ENCODE data around the gene NCF4.

The NCF4 gene

GRCh38 chr22:36911887-36912661, 51.3 kb downstream of the NCF4 start:
- no peak for DNase-seq

GRCh38 chr22:36912694-36913426, 52.1 kb downstream of the NCF4 start:
- in situ Hi-C loops (cut with HindIII; ENCODE audit: low pct_ligation_motif_present, low pct_unique_long_range_greater_than_20kb, low sequenced_read_pairs), result no loop called here
- DNase-seq, result no peak

More at GRCh38 chr22:36911887-36912661, 51.3 kb downstream of the NCF4 start:
- in situ Hi-C loops (cut with HindIII; ENCODE audit: low pct_ligation_motif_present, low pct_unique_long_range_greater_than_20kb, low sequenced_read_pairs), result no loop called here

GRCh38 chr22:36913427-36914389, 52.9 kb downstream of the NCF4 start, which contains the start of gene CSF2RB:
Gene CSF2RB, plus strand, starts transcription at chr22:36913628. Its CDS starts 8,580 bp downstream, at chr22:36922208.
- in situ Hi-C loops (cut with HindIII; ENCODE audit: low pct_ligation_motif_present, low pct_unique_long_range_greater_than_20kb, low sequenced_read_pairs), result no loop called here
- no peak for DNase-seq

- no peak for DNase-seq
- in situ Hi-C loops (cut with HindIII; ENCODE audit: low pct_ligation_motif_present, low pct_unique_long_range_greater_than_20kb, low sequenced_read_pairs), result no loop called here
Measured at GRCh38 chr22:36914390-36914752, 53.6 kb downstream of the NCF4 start.

- in situ Hi-C loops (cut with HindIII; ENCODE audit: low pct_ligation_motif_present, low pct_unique_long_range_greater_than_20kb, low sequenced_read_pairs), result no loop called here
- DNase-seq, result no peak
Measured at GRCh38 chr22:36916034-36916433, 55.2 kb downstream of the NCF4 start.

- in situ Hi-C loops (cut with HindIII; ENCODE audit: low pct_ligation_motif_present, low pct_unique_long_range_greater_than_20kb, low sequenced_read_pairs), result no loop called here
- DNase-seq, result no peak
Measured at GRCh38 chr22:36918586-36919284, 57.9 kb downstream of the NCF4 start.

- DNase-seq, result no peak
- in situ Hi-C loops (cut with HindIII; ENCODE audit: low pct_ligation_motif_present, low pct_unique_long_range_greater_than_20kb, low sequenced_read_pairs), result no loop called here
Measured at GRCh38 chr22:36921309-36922104, 60.7 kb downstream of the NCF4 start.

- no peak for DNase-seq
- in situ Hi-C loops (cut with HindIII; ENCODE audit: low pct_ligation_motif_present, low pct_unique_long_range_greater_than_20kb, low sequenced_read_pairs), result no loop called here
Measured at GRCh38 chr22:36922105-36922608, 61.4 kb downstream of the NCF4 start.

GRCh38 chr22:36922711-36923110, 61.9 kb downstream of the NCF4 start:
- in situ Hi-C loops (cut with HindIII; ENCODE audit: low pct_ligation_motif_present, low pct_unique_long_range_greater_than_20kb, low sequenced_read_pairs), result no loop called here

GRCh38 chr22:36923131-36923788, 62.5 kb downstream of the NCF4 start:
- in situ Hi-C loops (cut with HindIII; ENCODE audit: low pct_ligation_motif_present, low pct_unique_long_range_greater_than_20kb, low sequenced_read_pairs), result no loop called here
- no peak for DNase-seq

More at GRCh38 chr22:36922711-36923110, 61.9 kb downstream of the NCF4 start:
- DNase-seq, result no peak

GRCh38 chr22:36924151-36924698, 63.4 kb downstream of the NCF4 start:
- no peak for DNase-seq
- in situ Hi-C loops (cut with HindIII; ENCODE audit: low pct_ligation_motif_present, low pct_unique_long_range_greater_than_20kb, low sequenced_read_pairs), result no loop called here

GRCh38 chr22:36925388-36926290, 64.8 kb downstream of the NCF4 start:
- in situ Hi-C loops (cut with HindIII; ENCODE audit: low pct_ligation_motif_present, low pct_unique_long_range_greater_than_20kb, low sequenced_read_pairs), result no loop called here
- no peak for DNase-seq

- in situ Hi-C loops (cut with HindIII; ENCODE audit: low pct_ligation_motif_present, low pct_unique_long_range_greater_than_20kb, low sequenced_read_pairs), result no loop called here
Measured at GRCh38 chr22:36926309-36926708, 65.5 kb downstream of the NCF4 start.

GRCh38 chr22:36926721-36927435, 66.1 kb downstream of the NCF4 start:
- in situ Hi-C loops (cut with HindIII; ENCODE audit: low pct_ligation_motif_present, low pct_unique_long_range_greater_than_20kb, low sequenced_read_pairs), result no loop called here
- no peak for DNase-seq

More at GRCh38 chr22:36926309-36926708, 65.5 kb downstream of the NCF4 start:
- no peak for DNase-seq

All from ACHN (cell line).